ENCODE results near the gene GNG12. TPM values are rescaled to one million over a fixed set of nuclear protein-coding genes. Genes with fewer than 3 reads are reported as not detected.

GNG12 gene
- total RNA-seq, 2 experiments from 2014 or later = 0.05 TPM

GRCh38 chr1:67749263-67749843, 83.9 kb downstream of the GNG12 start:
- ChIA-PET CTCF (interaction anchor here (1.0 kb wide), 1 partner anchor 188 kb away, joined by 4 read pairs; no protein-coding TSS in a partner anchor), POLR2A (no interaction called here)
- H3K9me3 Mint-ChIP-seq = no peaks in the 10 kb centered on the region
- no peak for DNase-seq
- peaks cover 12% of the 10 kb centered on the region for H3K27me3 Mint-ChIP-seq
- no peaks in the 10 kb centered on the region for H3K36me3 Mint-ChIP-seq (ENCODE audit: low read depth)
- no peak overlapping the region for H3K4me3 Mint-ChIP-seq
- H3K27ac Mint-ChIP-seq = no peak overlapping the region
- peaks cover 26% of the 10 kb centered on the region for H3K4me1 Mint-ChIP-seq

- CTCF ChIA-PET = no interaction called here
- Mint-ChIP-seq H3K27ac (no peak overlapping the region), H3K9me3 (no peaks in the 10 kb centered on the region), H3K27me3 (peaks cover 14% of the 10 kb centered on the region), H3K36me3 (ENCODE audit: low read depth) (no peaks in the 10 kb centered on the region), H3K4me1 (peaks cover 21% of the 10 kb centered on the region), H3K4me3 (no peak overlapping the region)
- POLR2A ChIA-PET = no interaction called here
- DNase-seq = no peak
Measured at GRCh38 chr1:67748630-67749029, 84.6 kb downstream of the GNG12 start.

DNA sequence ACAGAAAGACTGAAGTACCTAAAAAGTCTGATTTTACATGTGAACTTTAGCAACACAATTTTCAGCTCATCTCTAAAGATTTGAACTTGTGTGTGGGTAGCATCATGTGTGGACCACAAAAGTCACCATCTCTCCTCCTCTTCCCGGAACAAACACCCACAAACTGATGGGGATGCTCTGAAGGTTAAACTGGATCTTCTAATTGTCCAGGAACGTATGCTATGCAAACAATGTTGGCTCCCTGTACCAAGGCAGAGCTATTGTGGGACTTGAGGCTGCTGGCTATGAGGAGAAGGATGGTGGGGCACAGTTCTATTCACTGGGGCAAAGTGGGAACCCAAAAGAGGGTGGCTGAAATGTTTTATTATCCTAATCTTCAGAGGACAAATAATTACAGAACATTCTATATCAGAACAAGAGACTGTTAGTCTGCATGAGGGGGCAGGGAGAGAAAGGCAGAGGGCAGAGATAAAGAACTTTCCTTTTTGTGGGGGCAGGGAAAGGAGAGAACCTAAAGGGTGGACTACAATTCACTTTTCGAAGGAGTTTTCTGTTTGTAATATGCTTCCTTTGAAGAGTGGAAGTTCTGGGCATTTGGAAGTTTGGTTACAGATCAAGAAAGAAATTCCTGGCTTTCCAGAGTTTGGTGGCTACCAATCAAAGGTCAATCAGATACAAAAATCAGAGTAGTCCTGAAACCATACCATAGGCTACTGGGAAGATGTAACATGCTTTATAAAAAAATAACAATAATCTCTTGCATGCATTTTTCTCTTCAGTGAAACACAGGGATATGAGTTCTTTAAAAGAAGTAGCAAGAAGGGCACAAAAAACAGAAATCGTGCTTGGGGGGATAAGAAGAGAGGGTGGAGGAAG, 85.4 kb downstream of the GNG12 start:
- Mint-ChIP-seq H3K9me3 (no peaks in the 10 kb centered on the region), H3K27ac (no peak overlapping the region), H3K27me3 (peaks cover 17% of the 10 kb centered on the region), H3K4me3 (no peak overlapping the region), H3K36me3 (ENCODE audit: low read depth) (no peaks in the 10 kb centered on the region), H3K4me1 (peaks cover 21% of the 10 kb centered on the region)
- DNase-seq = no peak
- POLR2A ChIA-PET = no interaction called here
- CTCF ChIA-PET = interaction anchor here (1.2 to 1.4 kb wide), 2 partner anchors 12 to 18 kb away, joined by 3 read pairs; no protein-coding TSS in a partner anchor

- POLR2A ChIA-PET = interaction anchor here (1.3 kb wide), 1 partner anchor 60 kb away, joined by 3 read pairs; the partner anchor contains the start of gene GADD45A
- no peak for DNase-seq
Measured at GRCh38 chr1:67745875-67746698, 87.2 kb downstream of the GNG12 start.

GRCh38 chr1:67743072-67743725, 90.1 kb downstream of the GNG12 start:
- Mint-ChIP-seq H3K4me3 (no peak overlapping the region), H3K9me3 (no peaks in the 10 kb centered on the region), H3K36me3 (ENCODE audit: low read depth) (no peaks in the 10 kb centered on the region), H3K27ac (no peak overlapping the region), H3K27me3 (peaks cover 14% of the 10 kb centered on the region), H3K4me1 (peaks cover 6% of the 10 kb centered on the region)
- DNase-seq = no peak
- POLR2A ChIA-PET = interaction anchor here (1.4 kb wide), 1 partner anchor 58 kb away, joined by 4 read pairs; the partner anchor contains the start of gene GADD45A
- CTCF ChIA-PET = interaction anchor here (1.3 to 2.4 kb wide), 2 partner anchors 16 to 22 kb away, joined by 7 to 8 read pairs; no protein-coding TSS in a partner anchor

More at GRCh38 chr1:67745875-67746698, 87.2 kb downstream of the GNG12 start:
- no peaks in the 10 kb centered on the region for H3K9me3 Mint-ChIP-seq
- peaks cover 21% of the 10 kb centered on the region for H3K4me1 Mint-ChIP-seq
- no peak overlapping the region for H3K4me3 Mint-ChIP-seq
- no peak overlapping the region for H3K27ac Mint-ChIP-seq
- peaks cover 18% of the 10 kb centered on the region for H3K27me3 Mint-ChIP-seq
- H3K36me3 Mint-ChIP-seq (ENCODE audit: low read depth) = no peaks in the 10 kb centered on the region
- CTCF ChIA-PET = interaction anchor here (0.7 to 1.1 kb wide), 2 partner anchors 9 to 14 kb away, joined by 3 to 4 read pairs; no protein-coding TSS in a partner anchor

DNA sequence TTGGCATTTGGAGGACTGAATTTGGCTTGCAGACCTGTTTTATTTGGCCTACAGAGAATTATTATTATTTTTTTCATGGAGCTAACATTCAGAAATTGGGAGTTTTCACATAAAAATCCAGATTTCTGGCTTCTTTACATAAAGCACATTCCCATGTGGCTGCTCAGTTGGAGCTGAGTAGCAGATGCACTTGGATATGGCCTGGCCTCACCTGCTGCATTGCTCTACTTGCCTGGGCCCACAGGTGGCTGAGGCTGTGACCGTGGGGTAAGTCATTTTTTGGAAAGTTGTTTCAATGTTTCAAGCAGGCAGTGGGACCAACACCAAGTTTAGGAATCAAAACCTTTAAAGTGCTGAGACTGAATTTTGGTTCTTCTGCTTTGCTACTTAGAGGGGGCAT, 91.5 kb downstream of the GNG12 start:
- POLR2A ChIA-PET = interaction anchor here (1.7 kb wide), 1 partner anchor 9 kb away, joined by 3 read pairs; no protein-coding TSS in a partner anchor
- H3K27me3 Mint-ChIP-seq = peaks cover 9% of the 10 kb centered on the region
- no peak overlapping the region for H3K27ac Mint-ChIP-seq
- H3K9me3 Mint-ChIP-seq = no peaks in the 10 kb centered on the region
- H3K36me3 Mint-ChIP-seq (ENCODE audit: low read depth) = no peaks in the 10 kb centered on the region
- no peak for DNase-seq
- CTCF ChIA-PET = interaction anchor here (0.9 to 2.4 kb wide), 4 partner anchors 19 to 205 kb away, joined by 3 to 7 read pairs (median 5); partner anchors contain the start of gene GADD45A
- peaks cover under 1% of the 10 kb centered on the region for H3K4me1 Mint-ChIP-seq
- H3K4me3 Mint-ChIP-seq = no peak overlapping the region

DNA sequence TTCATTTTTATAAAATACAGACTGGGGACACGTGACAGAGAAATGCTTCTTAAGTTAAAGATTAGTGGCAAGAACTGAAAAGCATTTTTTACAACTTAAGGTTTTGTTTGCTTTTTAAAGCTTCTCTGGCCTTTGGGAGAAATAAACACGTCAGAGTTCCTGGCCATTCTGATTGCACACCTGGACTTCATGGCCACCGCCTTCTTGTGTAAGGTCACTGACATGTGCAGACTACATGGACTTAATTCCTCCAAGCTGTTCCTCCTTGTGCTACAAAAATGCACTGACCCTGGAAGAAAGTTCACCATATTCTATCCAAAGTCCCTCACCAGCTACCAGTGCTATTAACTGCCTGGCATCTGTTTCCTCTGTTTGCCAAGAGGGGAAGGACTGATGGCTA, 92.1 kb downstream of the GNG12 start:
- H3K4me3 Mint-ChIP-seq = no peak overlapping the region
- no peak for DNase-seq
- no peaks in the 10 kb centered on the region for H3K36me3 Mint-ChIP-seq (ENCODE audit: low read depth)
- ChIA-PET POLR2A (interaction anchor here (1.7 kb wide), 1 partner anchor 9 kb away, joined by 3 read pairs; no protein-coding TSS in a partner anchor), CTCF (interaction anchor here (0.6 to 2.4 kb wide), 5 partner anchors 19 to 205 kb away, joined by 3 to 7 read pairs (median 5); partner anchors contain the start of gene GADD45A)
- no peak overlapping the region for H3K27ac Mint-ChIP-seq
- H3K27me3 Mint-ChIP-seq = peaks cover 9% of the 10 kb centered on the region
- H3K4me1 Mint-ChIP-seq = peaks cover 7% of the 10 kb centered on the region
- H3K9me3 Mint-ChIP-seq = no peaks in the 10 kb centered on the region

DNA sequence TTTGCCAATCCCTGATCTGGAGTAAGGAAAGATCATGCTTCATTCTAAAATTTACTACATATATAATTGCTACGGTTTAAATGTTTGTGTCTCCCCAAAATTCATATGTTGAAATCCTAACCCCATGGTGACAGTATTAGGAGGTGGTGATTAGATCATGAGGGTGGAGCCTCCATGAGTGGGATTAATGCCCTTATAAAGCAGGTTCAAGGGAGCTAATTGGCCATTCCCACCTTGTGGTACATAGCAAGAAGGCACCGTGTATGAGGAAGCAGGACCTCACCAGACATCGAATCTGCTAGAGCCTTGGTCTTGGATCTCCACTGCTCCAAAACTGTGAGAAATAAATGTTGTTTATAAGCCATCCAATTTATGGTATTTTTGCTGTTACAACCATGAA, 92.7 kb downstream of the GNG12 start:
- CTCF ChIA-PET = interaction anchor here (0.6 kb wide), 1 partner anchor 150 kb away, joined by 4 read pairs; no protein-coding TSS in a partner anchor

DNA sequence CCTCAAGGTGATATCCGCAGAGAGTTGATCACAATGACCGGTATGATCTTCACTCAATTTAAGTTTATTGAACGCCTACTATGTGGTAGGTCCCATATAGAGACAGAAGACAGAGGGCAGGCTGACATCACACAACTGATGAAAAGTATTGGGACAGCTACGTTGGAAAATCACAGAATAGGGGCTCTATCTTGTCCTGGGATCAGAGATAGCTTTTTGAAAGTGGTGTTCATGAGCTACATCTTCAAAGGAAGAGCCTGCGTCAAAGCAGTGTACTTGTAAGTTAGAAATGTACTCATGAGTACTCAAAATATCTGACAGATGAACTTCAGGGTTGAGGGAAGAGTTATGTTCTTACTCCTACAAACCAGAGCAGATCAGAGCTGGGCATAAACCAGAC, 93.9 kb downstream of the GNG12 start:
- Mint-ChIP-seq H3K27me3 (peaks cover 5% of the 10 kb centered on the region), H3K9me3 (no peaks in the 10 kb centered on the region), H3K36me3 (ENCODE audit: low read depth) (no peaks in the 10 kb centered on the region), H3K27ac (no peak overlapping the region), H3K4me1 (peaks cover 14% of the 10 kb centered on the region), H3K4me3 (no peak overlapping the region)
- no peak for DNase-seq
- CTCF ChIA-PET = interaction anchor here (0.8 kb wide), 1 partner anchor 177 kb away, joined by 3 read pairs; no protein-coding TSS in a partner anchor
- POLR2A ChIA-PET = interaction anchor here (3.8 kb wide), 1 partner anchor 53 kb away, joined by 16 read pairs; the partner anchor contains the start of gene GADD45A

More for the DNA sequence above, 92.7 kb downstream of the GNG12 start:
- POLR2A ChIA-PET = interaction anchor here (1.7 kb wide), 1 partner anchor 8 kb away, joined by 3 read pairs; no protein-coding TSS in a partner anchor
- Mint-ChIP-seq H3K27me3 (peaks cover 5% of the 10 kb centered on the region), H3K4me3 (no peak overlapping the region), H3K9me3 (no peaks in the 10 kb centered on the region), H3K36me3 (ENCODE audit: low read depth) (no peaks in the 10 kb centered on the region), H3K4me1 (peaks cover 12% of the 10 kb centered on the region), H3K27ac (no peak overlapping the region)
- DNase-seq = no peak

DNA sequence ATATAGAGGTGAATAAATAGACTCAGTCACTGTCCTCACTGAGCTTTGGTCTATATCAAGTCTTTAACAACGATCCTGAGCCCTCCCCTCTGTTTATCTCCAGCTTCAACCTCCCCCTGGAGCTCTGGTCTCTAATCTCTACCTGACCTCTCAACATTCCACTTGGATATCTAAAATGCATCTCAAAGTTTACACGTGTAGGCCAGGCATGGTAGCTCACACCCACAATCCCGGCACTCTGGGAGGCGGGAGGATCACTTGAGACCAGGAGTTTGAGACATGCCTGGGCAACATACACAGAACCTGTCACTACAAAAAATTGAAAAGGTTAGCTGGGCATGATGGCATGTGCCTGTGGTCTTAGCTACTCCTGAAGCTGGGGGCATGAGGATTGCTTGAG, 94.9 kb downstream of the GNG12 start:
- ChIA-PET POLR2A (interaction anchor here (3.8 kb wide), 1 partner anchor 52 kb away, joined by 16 read pairs; the partner anchor contains the start of gene GADD45A), CTCF (interaction anchor here (1.0 kb wide), 1 partner anchor 169 kb away, joined by 3 read pairs; no protein-coding TSS in a partner anchor)
- peaks cover 2% of the 10 kb centered on the region for H3K27me3 Mint-ChIP-seq
- H3K27ac Mint-ChIP-seq = no peak overlapping the region
- no peaks in the 10 kb centered on the region for H3K9me3 Mint-ChIP-seq
- H3K4me1 Mint-ChIP-seq = peaks cover 14% of the 10 kb centered on the region
- no peak for DNase-seq
- no peaks in the 10 kb centered on the region for H3K36me3 Mint-ChIP-seq (ENCODE audit: low read depth)
- no peak overlapping the region for H3K4me3 Mint-ChIP-seq

GRCh38 chr1:67737875-67738274, 95.4 kb downstream of the GNG12 start:
- Mint-ChIP-seq H3K27ac (no peak overlapping the region), H3K4me1 (peaks cover 14% of the 10 kb centered on the region), H3K36me3 (ENCODE audit: low read depth) (no peaks in the 10 kb centered on the region), H3K9me3 (no peaks in the 10 kb centered on the region), H3K4me3 (no peak overlapping the region), H3K27me3 (no peaks in the 10 kb centered on the region)
- CTCF ChIA-PET = interaction anchor here (1.0 to 1.4 kb wide), 4 partner anchors 8 to 204 kb away, joined by 3 to 5 read pairs (median 3); no protein-coding TSS in a partner anchor
- DNase-seq = no peak
- POLR2A ChIA-PET = interaction anchor here (3.8 kb wide), 1 partner anchor 52 kb away, joined by 16 read pairs; the partner anchor contains the start of gene GADD45A
